CD14-positive monocyte (primary cell): ENCODE results near the gene GREB1. TPM values are rescaled to one million over a fixed set of nuclear protein-coding genes. Genes with fewer than 3 reads are reported as not detected.

Experiments
- DNase-seq, 3 donors: peaks; one replicate each; pipeline ENCODE4 v3.0.0-alpha.2; 2011 to 2022
- H2AFZ ChIP-seq: 2 replicates; pipeline ENCODE4 v1.6.0; 2012; ENCODE audit warnings: mild to moderate bottlenecking, low read depth, low read length, inconsistent platforms; ENCODE audit not compliant: insufficient read depth, poor library complexity, severe bottlenecking
- H3K27ac ChIP-seq, 2 donors: 1 replicate in 1 of 2; 2 replicates in 1 of 2; pipeline ENCODE4 v1.5.1; 2012 to 2013; ENCODE audit warnings: low read length in 2 of 2, control low read depth in 1 of 2, inconsistent platforms in 1 of 2, low read depth in 1 of 2, mild to moderate bottlenecking in 1 of 2
- H3K27me3 ChIP-seq, 2 donors: one replicate each; pipeline versions ENCODE4 v1.6.0 to v1.6.1; 2011 to 2013; ENCODE audit warnings: low read length in 2 of 2; ENCODE audit not compliant: control insufficient read depth in 2 of 2, insufficient read depth in 2 of 2
- H3K36me3 ChIP-seq, 2 donors: replicated peaks in 1 of 2; 1 replicate in 1 of 2; 2 replicates in 1 of 2; pipeline versions ENCODE4 v1.5.1 to v1.6.1; 2012 to 2013; ENCODE audit warnings: low read length in 2 of 2, control low read depth in 1 of 2, inconsistent platforms in 1 of 2, mild to moderate bottlenecking in 1 of 2; ENCODE audit not compliant: insufficient read depth in 2 of 2, control insufficient read depth in 1 of 2
- H3K4me1 ChIP-seq, 2 donors: 1 replicate in 1 of 2; 2 replicates in 1 of 2; pipeline versions ENCODE4 v1.5.1 to v1.6.1; 2012 to 2013; ENCODE audit warnings: low read length in 2 of 2, control low read depth in 1 of 2, inconsistent platforms in 1 of 2, mild to moderate bottlenecking in 1 of 2, moderate library complexity in 1 of 2; ENCODE audit not compliant: insufficient read depth in 2 of 2, control insufficient read depth in 1 of 2
- H3K4me2 ChIP-seq: replicated peaks from 2 replicates; pipeline ENCODE3; 2012; ENCODE audit warnings: low read length, moderate library complexity, mild to moderate bottlenecking; ENCODE audit not compliant: poor library complexity, severe bottlenecking; ENCODE audit errors: extremely low read depth
- H3K4me3 ChIP-seq, 3 experiments: fragments of 200-600 bp in 1 of 3; sonication (generic) in 1 of 3; replicated peaks in 1 of 3; 1 replicate in 2 of 3; 2 replicates in 1 of 3; pipeline ENCODE4 v1.5.1; 2011 to 2013; ENCODE audit warnings: low read length in 3 of 3, mild to moderate bottlenecking in 3 of 3, control low read depth in 2 of 3, low read depth in 2 of 3, inconsistent platforms in 1 of 3, moderate library complexity in 1 of 3
- H3K79me2 ChIP-seq: 2 replicates; pipeline ENCODE4 v1.6.0; 2012; ENCODE audit warnings: mild to moderate bottlenecking, control low read depth, inconsistent platforms, low read length, moderate library complexity; ENCODE audit not compliant: insufficient read depth
- H3K9ac ChIP-seq: 2 replicates; pipeline ENCODE4 v1.6.0; 2017; ENCODE audit warnings: low read length, mild to moderate bottlenecking; ENCODE audit not compliant: insufficient read depth, poor library complexity, severe bottlenecking
- H3K9me3 ChIP-seq, 2 donors: replicated peaks in 1 of 2; 1 replicate in 1 of 2; 2 replicates in 1 of 2; pipeline versions ENCODE4 v1.5.1 to v1.6.1; 2012 to 2013; ENCODE audit warnings: low read length in 2 of 2, control low read depth in 1 of 2; ENCODE audit not compliant: control insufficient read depth in 1 of 2, insufficient read depth in 1 of 2
- H4K20me1 ChIP-seq: 2 replicates; pipeline ENCODE4 v1.6.0; 2012; ENCODE audit warnings: mild to moderate bottlenecking, low read length, control low read depth, moderate library complexity; ENCODE audit not compliant: insufficient read depth
- H3K27ac Mint-ChIP-seq, 7 donors: one replicate each; pipeline ENCODE4 v1.8.0; 2020; ENCODE audit warnings: mild to moderate bottlenecking in 7 of 7, mixed read lengths in 7 of 7, moderate library complexity in 6 of 7, inconsistent platforms in 2 of 7
- H3K27me3 Mint-ChIP-seq, 3 donors: one replicate each; pipeline ENCODE4 v1.8.0; 2021 to 2022; ENCODE audit warnings: low read depth in 3 of 3, mild to moderate bottlenecking in 3 of 3, mixed read lengths in 3 of 3, moderate library complexity in 3 of 3, inconsistent platforms in 1 of 3
- H3K36me3 Mint-ChIP-seq, 2 donors: one replicate each; pipeline ENCODE4 v1.8.0; 2020; ENCODE audit warnings: mixed read lengths in 2 of 2, inconsistent platforms in 1 of 2, mild to moderate bottlenecking in 1 of 2
- H3K4me1 Mint-ChIP-seq: one replicate; pipeline ENCODE4 v1.8.0; 2020; ENCODE audit warnings: mild to moderate bottlenecking, mixed read lengths
- H3K4me3 Mint-ChIP-seq, 2 donors: one replicate each; pipeline ENCODE4 v1.8.0; 2020; ENCODE audit warnings: mild to moderate bottlenecking in 2 of 2, mixed read lengths in 2 of 2, moderate library complexity in 1 of 2
- H3K9me3 Mint-ChIP-seq, 7 donors: one replicate each; pipeline ENCODE4 v1.8.0; 2020 to 2022; ENCODE audit warnings: mixed read lengths in 7 of 7, mild to moderate bottlenecking in 6 of 7, moderate library complexity in 6 of 7, inconsistent platforms in 2 of 7
- WGBS: methylation state at CpG from one replicate; pipeline ENCODE4 v1.1.5; 2013; ENCODE audit warnings: missing lambda C conversion rate; ENCODE audit not compliant: insufficient coverage; 5-methylcytosine and 5-hydroxymethylcytosine counted together
- intact Hi-C, 2 donors: fragments of 100-400 bp; cut with micrococcal nuclease; formaldehyde crosslinking; loops; one replicate each; pipeline versions ENCODE4 v1.15.0 to v1.15.1; 2023
- polyA plus RNA-seq, 3 donors: library from polyadenylated mRNA; depleted of rRNA in 1 of 3; unstranded in 2 of 3; stranded (reverse) in 1 of 3; fragments of 300-500 nt in 2 of 3; fragments of >200 nt in 1 of 3; fragmentation: Illumina TruSeq in 2 of 3; gene quantifications; 1 replicate in 2 of 3; 2 replicates in 1 of 3; pipeline ENCODE4 v1.2.3, GENCODE V29; 2012 to 2021
- TF ChIP-seq, protein P1 (sequence below): fragments of 200-600 bp; IDR thresholded peaks from one replicate; pipeline ENCODE4 v1.8.0; 2022; ENCODE audit warnings: antibody characterized with exemption, mild to moderate bottlenecking

The GREB1 gene
- polyA plus RNA-seq, 3 donors: not detected

GRCh38 chr2:11492244-11492643 lies 41.6 kb upstream of the GREB1 start:
- Histone ChIP-seq H3K4me2 (no peak overlapping the region), H3K79me2 (no peaks in the 10 kb centered on the region), H3K9ac (no peak overlapping the region), H3K9me3 (no peaks in the 10 kb centered on the region), H3K36me3 (no peaks in the 10 kb centered on the region), H3K27me3 (peaks cover 0 to 21% of the 10 kb centered on the region in 2 donors), H4K20me1 (no peaks in the 10 kb centered on the region), H3K27ac (no peak overlapping the region), H3K4me1 (no peaks in the 10 kb centered on the region), H3K4me3 (no peak overlapping the region), H2AFZ (no peak overlapping the region)
- TF ChIP-seq, protein P1, sequence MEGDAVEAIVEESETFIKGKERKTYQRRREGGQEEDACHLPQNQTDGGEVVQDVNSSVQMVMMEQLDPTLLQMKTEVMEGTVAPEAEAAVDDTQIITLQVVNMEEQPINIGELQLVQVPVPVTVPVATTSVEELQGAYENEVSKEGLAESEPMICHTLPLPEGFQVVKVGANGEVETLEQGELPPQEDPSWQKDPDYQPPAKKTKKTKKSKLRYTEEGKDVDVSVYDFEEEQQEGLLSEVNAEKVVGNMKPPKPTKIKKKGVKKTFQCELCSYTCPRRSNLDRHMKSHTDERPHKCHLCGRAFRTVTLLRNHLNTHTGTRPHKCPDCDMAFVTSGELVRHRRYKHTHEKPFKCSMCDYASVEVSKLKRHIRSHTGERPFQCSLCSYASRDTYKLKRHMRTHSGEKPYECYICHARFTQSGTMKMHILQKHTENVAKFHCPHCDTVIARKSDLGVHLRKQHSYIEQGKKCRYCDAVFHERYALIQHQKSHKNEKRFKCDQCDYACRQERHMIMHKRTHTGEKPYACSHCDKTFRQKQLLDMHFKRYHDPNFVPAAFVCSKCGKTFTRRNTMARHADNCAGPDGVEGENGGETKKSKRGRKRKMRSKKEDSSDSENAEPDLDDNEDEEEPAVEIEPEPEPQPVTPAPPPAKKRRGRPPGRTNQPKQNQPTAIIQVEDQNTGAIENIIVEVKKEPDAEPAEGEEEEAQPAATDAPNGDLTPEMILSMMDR: no peak
- H3K27ac Mint-ChIP-seq: no peak overlapping the region
- peaks cover 24 to 42% (median 26%) of the 10 kb centered on the region in 3 donors for H3K27me3 Mint-ChIP-seq
- no peaks in the 10 kb centered on the region for H3K36me3 Mint-ChIP-seq
- 91% methylated on average over 3 of the region's 3 CpGs for WGBS
- H3K9me3 Mint-ChIP-seq: peaks cover 0 to 10% (median 6%) of the 10 kb centered on the region in 7 donors
- no peaks in the 10 kb centered on the region for H3K4me1 Mint-ChIP-seq
- no peak for DNase-seq
- no peak overlapping the region for H3K4me3 Mint-ChIP-seq
- intact Hi-C loops: no loop called here

- Histone ChIP-seq H3K4me2 (no peak overlapping the region), H3K79me2 (no peaks in the 10 kb centered on the region), H3K9me3 (no peaks in the 10 kb centered on the region), H3K4me1 (no peaks in the 10 kb centered on the region), H3K36me3 (no peaks in the 10 kb centered on the region), H3K4me3 (no peak overlapping the region), H4K20me1 (no peaks in the 10 kb centered on the region), H3K27me3 (peaks cover 0 to 17% of the 10 kb centered on the region in 2 donors), H3K27ac (no peak overlapping the region), H3K9ac (no peak overlapping the region), H2AFZ (no peak overlapping the region)
- TF ChIP-seq, protein P1: no peak
- DNase-seq: no peak
- H3K9me3 Mint-ChIP-seq: peaks cover 0 to 10% (median 6%) of the 10 kb centered on the region in 7 donors
- WGBS: no CpG with 5 or more reads among the region's 1 CpG
- intact Hi-C loops: no loop called here
- no peaks in the 10 kb centered on the region for H3K4me1 Mint-ChIP-seq
- peaks cover 21 to 39% (median 22%) of the 10 kb centered on the region in 3 donors for H3K27me3 Mint-ChIP-seq
- H3K4me3 Mint-ChIP-seq: no peak overlapping the region
- H3K36me3 Mint-ChIP-seq: no peaks in the 10 kb centered on the region
- H3K27ac Mint-ChIP-seq: no peak overlapping the region
These were observed 41.1 kb upstream of the GREB1 start for GRCh38 chr2:11492720-11493119.
